Nephron (organoid): ENCODE measurements around the gene CD58.
"Not testable (repeated sequence)": the region's sequence is repeated elsewhere in the genome, so short reads cannot be mapped to it uniquely, and the experiment has no call there.

Source experiments
- H3K27ac Mint-ChIP-seq, 3 experiments: 2 replicates each; pipeline ENCODE4 v1.8.0; 2020; ENCODE audit warnings: mixed read lengths in 3 of 3, mild to moderate bottlenecking in 2 of 3, moderate library complexity in 1 of 3
- H3K27me3 Mint-ChIP-seq: 2 replicates; pipeline ENCODE4 v1.8.0; 2021; ENCODE audit warnings: low read depth, mild to moderate bottlenecking, moderate library complexity, mixed read lengths
- H3K36me3 Mint-ChIP-seq: 2 replicates; pipeline ENCODE4 v1.8.0; 2020; ENCODE audit warnings: low read depth, mixed read lengths
- H3K4me1 Mint-ChIP-seq: 2 replicates; pipeline ENCODE4 v1.8.0; 2020; ENCODE audit warnings: mixed read lengths
- H3K4me3 Mint-ChIP-seq, 3 experiments: 2 replicates each; pipeline ENCODE4 v1.8.0; 2020; ENCODE audit warnings: mild to moderate bottlenecking in 3 of 3, mixed read lengths in 3 of 3, moderate library complexity in 2 of 3
- H3K9me3 Mint-ChIP-seq: 2 replicates; pipeline ENCODE4 v1.8.0; 2020; ENCODE audit warnings: mixed read lengths
- CTCF ChIP-seq, 3 experiments: fragments of 200-600 bp; sonication (generic); IDR thresholded peaks; one replicate each; pipeline ENCODE4 v1.5.0; 2021; ENCODE audit warnings: antibody characterized with exemption in 3 of 3; ENCODE audit not compliant: unreplicated experiment in 3 of 3

The CD58 gene

DNA sequence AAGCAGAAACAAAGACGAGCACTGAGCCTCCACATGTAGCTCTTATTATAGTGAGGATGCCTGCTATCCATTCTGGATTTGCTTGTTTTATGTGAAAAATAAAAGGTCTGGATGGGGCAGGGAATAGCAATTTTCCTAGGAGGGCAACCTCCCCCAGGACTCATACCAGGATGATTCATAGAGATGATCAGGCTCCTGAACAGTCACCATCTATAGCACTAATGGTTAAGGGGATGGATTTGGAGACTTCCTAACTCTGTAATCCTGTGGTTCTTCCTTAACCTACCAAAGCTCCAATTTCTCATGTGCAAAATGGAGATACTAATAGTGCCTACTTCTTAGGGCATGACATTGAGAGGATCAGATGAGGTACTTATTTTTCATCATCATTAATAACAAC is 34.5 kb upstream of the CD58 start:
- H3K4me1 Mint-ChIP-seq = no peaks in the 10 kb centered on the region
- H3K27me3 Mint-ChIP-seq = no peaks in the 10 kb centered on the region
- H3K36me3 Mint-ChIP-seq = peaks cover 5% of the 10 kb centered on the region
- H3K9me3 Mint-ChIP-seq = no peaks in the 10 kb centered on the region
- no peak overlapping the region for H3K27ac Mint-ChIP-seq
- H3K4me3 Mint-ChIP-seq = no peak overlapping the region
- TF ChIP-seq CTCF (IDR thresholded peaks at IDR 0.05; ENCODE audit: unreplicated experiment in 3 of 3) = no peak

- H3K4me3 Mint-ChIP-seq, H3K36me3 Mint-ChIP-seq, H3K9me3 Mint-ChIP-seq, H3K27me3 Mint-ChIP-seq, H3K27ac Mint-ChIP-seq, H3K4me1 Mint-ChIP-seq: not testable (repeated sequence)
These were observed 33.6 kb upstream of the CD58 start for GRCh38 chr1:116604408-116604807.

DNA sequence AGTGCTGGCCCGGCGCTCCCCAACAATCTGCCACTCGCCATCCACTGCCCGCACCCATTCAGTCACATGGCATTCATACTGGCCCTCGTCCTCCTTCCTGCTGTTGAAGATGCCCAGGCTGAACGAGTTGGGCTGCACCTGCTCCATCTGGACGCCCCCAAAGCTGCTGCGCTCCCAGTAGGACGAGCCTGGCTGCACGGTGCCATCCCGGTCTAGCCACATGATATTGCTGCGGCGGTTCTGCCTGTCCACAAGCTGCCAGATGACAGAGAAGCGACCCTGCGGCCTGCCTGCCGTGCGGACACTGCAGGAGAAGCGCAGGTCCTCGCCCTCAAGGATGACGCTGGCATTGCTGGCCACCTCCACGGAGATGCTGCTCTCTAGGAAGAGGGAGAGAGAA is 32.8 kb upstream of the CD58 start:
- H3K4me3 Mint-ChIP-seq, H3K36me3 Mint-ChIP-seq: not testable (repeated sequence)

DNA sequence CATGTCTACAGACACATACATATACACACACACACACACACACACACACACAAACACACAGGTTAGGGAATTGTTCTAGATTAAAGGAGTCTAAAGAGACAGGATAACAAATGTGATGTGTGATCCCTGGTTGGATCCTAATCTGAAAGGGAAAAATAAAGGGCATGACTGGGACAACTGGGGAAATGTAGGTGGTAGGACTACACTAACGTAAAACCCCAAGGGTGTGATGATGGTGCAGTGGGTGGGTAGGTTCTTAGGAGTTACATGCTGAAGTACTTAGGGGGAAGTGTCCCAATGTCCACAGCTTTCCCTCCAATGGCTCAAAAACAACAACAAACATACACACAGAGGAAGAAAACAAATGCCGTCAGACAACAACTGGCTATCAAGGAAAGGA is 28.5 kb upstream of the CD58 start:
- not testable (repeated sequence) for H3K4me3 Mint-ChIP-seq, H3K9me3 Mint-ChIP-seq, H3K4me1 Mint-ChIP-seq, H3K27ac Mint-ChIP-seq, H3K36me3 Mint-ChIP-seq, H3K27me3 Mint-ChIP-seq

More for the DNA sequence above, 32.8 kb upstream of the CD58 start:
- not testable (repeated sequence) for H3K4me1 Mint-ChIP-seq, H3K27ac Mint-ChIP-seq, H3K27me3 Mint-ChIP-seq, H3K9me3 Mint-ChIP-seq

- H3K36me3 Mint-ChIP-seq, H3K4me3 Mint-ChIP-seq, H3K4me1 Mint-ChIP-seq, H3K9me3 Mint-ChIP-seq, H3K27me3 Mint-ChIP-seq, H3K27ac Mint-ChIP-seq: not testable (repeated sequence)
These were observed 27.7 kb upstream of the CD58 start for GRCh38 chr1:116598420-116599036.

- H3K9me3 Mint-ChIP-seq, H3K27me3 Mint-ChIP-seq, H3K4me1 Mint-ChIP-seq, H3K36me3 Mint-ChIP-seq, H3K4me3 Mint-ChIP-seq, H3K27ac Mint-ChIP-seq: not testable (repeated sequence)
These were observed 26.6 kb upstream of the CD58 start for GRCh38 chr1:116597388-116597787.

DNA sequence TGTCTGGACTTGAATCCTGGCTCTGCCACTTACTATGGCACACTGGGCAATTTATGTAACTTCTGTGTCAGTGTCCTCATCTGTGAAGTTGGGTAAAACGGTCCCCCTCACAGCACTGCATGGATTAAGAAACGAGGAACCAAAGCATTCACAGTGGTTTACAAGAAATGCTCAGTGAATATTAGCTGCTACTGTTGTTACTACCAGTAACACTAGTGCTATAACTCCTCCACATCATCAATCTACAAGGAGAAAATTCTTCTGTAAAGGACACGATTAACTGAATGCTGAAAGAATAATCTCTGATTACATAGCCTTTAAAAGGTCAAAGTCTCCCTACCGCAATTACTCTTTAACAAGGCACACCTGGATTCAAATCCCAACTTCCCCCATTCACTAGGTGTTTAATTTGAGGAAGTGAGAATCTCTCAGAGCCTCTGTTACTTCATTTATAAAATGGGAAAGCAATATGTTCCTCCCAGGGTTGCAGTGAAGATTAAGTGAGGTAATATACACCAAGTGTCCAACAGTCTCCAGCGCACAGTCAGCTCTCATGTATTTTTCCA is 26.0 kb upstream of the CD58 start:
- peaks cover 10% of the 10 kb centered on the region for H3K4me1 Mint-ChIP-seq
- H3K9me3 Mint-ChIP-seq, H3K27me3 Mint-ChIP-seq, H3K36me3 Mint-ChIP-seq, H3K4me3 Mint-ChIP-seq, H3K27ac Mint-ChIP-seq: not testable (repeated sequence)

DNA sequence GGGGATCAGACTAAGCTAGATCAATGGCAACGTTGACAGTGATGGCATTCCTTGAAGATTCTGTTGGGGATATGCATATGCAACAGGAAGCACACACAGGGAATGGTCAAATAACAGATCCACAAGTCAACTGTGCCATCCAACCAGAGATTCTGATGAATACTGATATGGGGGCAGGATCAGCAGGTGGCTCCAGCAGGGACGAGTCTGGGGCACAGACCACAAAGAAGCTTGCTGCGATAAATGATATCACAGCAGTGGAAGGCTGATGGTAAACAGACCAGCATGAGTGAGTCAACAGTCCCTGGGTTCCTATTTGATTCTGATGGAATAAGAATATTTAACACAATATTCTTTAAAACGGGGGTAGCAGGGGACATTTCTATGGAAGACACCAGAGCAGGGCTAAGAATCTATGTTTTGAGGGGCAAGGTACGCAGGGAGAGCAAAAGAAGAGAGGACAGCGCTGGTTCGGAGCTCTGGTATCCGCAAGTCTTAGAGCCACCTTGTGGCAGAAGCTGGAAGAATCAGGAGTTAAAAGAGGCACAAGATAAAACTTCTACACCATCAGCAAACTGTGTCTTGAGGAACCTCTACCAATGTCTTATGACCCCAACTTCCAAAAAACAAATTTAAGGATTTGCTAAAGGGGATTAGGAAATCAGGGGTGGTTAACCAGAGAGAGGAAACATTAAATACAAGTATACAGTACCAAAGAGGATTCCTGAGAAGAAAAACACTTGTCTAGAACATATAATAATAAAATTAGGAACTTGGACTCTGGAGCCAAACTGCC is 25.3 kb upstream of the CD58 start:
- H3K36me3 Mint-ChIP-seq, H3K9me3 Mint-ChIP-seq, H3K27me3 Mint-ChIP-seq, H3K27ac Mint-ChIP-seq, H3K4me3 Mint-ChIP-seq: not testable (repeated sequence)
- H3K4me1 Mint-ChIP-seq = peaks cover 15% of the 10 kb centered on the region
- TF ChIP-seq CTCF (IDR thresholded peaks at IDR 0.05; ENCODE audit: unreplicated experiment in 3 of 3) = peak; percentile 27 to 60 (median 49)
